Muscle layer of duodenum (tissue), 2 donors: ENCODE data around the gene CNTN5.

ENCODE experiments used
- H3K27ac ChIP-seq: one replicate; pipeline ENCODE4 v1.7.0; 2013; ENCODE audit warnings: mild to moderate bottlenecking, low read length
- H3K27me3 ChIP-seq: one replicate; pipeline ENCODE4 v1.7.0; 2013; ENCODE audit warnings: low read depth, mild to moderate bottlenecking, control low read depth, low read length
- H3K36me3 ChIP-seq, 2 donors: one replicate each; pipeline ENCODE4 v1.7.0; 2013; ENCODE audit warnings: low read length in 2 of 2, control low read depth in 1 of 2, mild to moderate bottlenecking in 1 of 2; ENCODE audit not compliant: insufficient read depth in 2 of 2, control insufficient read depth in 1 of 2
- H3K4me1 ChIP-seq, 2 donors: one replicate each; pipeline ENCODE4 v1.7.0; 2013; ENCODE audit warnings: low read length in 2 of 2, mild to moderate bottlenecking in 2 of 2, control low read depth in 1 of 2, moderate library complexity in 1 of 2; ENCODE audit not compliant: insufficient read depth in 2 of 2, control insufficient read depth in 1 of 2
- H3K4me3 ChIP-seq, 2 donors: one replicate each; pipeline ENCODE4 v1.7.0; 2013; ENCODE audit warnings: low read length in 2 of 2, low read depth in 1 of 2, mild to moderate bottlenecking in 1 of 2
- H3K9me3 ChIP-seq, 2 donors: one replicate each; pipeline ENCODE4 v1.7.0; 2013; ENCODE audit warnings: low read length in 2 of 2, control low read depth in 1 of 2, mild to moderate bottlenecking in 1 of 2; ENCODE audit not compliant: control insufficient read depth in 1 of 2
- donor health status: healthy.

CNTN5 gene

GRCh38 chr11:100182927-100183326 is 1162.2 kb downstream of the CNTN5 start:
- Histone ChIP-seq H3K4me1 (no peaks in the 10 kb centered on the region), H3K36me3 (no peaks in the 10 kb centered on the region), H3K4me3 (no peak overlapping the region), H3K27ac (no peak overlapping the region), H3K9me3 (no peaks in the 10 kb centered on the region), H3K27me3 (no peaks in the 10 kb centered on the region)

- no peak overlapping the region for H3K27ac ChIP-seq
- H3K27me3 ChIP-seq: no peaks in the 10 kb centered on the region
- H3K4me3 ChIP-seq: no peak overlapping the region
- H3K36me3 ChIP-seq: no peaks in the 10 kb centered on the region
- H3K9me3 ChIP-seq: no peaks in the 10 kb centered on the region
- no peaks in the 10 kb centered on the region for H3K4me1 ChIP-seq
Observed at GRCh38 chr11:100185588-100185987, 1164.8 kb downstream of the CNTN5 start.

- Histone ChIP-seq H3K4me3 (no peak overlapping the region), H3K27ac (no peak overlapping the region), H3K4me1 (no peaks in the 10 kb centered on the region), H3K27me3 (no peaks in the 10 kb centered on the region), H3K36me3 (no peaks in the 10 kb centered on the region), H3K9me3 (no peaks in the 10 kb centered on the region)
Observed at GRCh38 chr11:100188137-100188783, 1167.5 kb downstream of the CNTN5 start.

DNA sequence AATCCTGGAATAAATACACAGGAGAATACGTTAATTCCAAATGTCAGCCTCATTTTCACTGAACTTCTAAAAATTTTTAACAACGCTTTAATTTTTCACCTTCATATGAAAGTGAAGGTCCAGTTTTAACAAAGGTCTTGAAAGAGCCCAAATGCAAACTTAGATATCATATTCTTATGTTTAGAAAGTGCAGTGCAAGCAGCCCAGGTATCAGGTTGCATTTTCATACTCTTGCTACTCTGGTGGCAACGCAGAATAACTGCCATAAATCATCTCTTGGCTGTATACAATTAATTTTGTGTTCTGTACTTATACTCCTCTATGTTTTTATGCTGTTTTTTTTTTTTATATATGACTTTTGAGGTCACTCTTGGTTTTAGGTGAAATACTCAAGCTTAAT is 1169.6 kb downstream of the CNTN5 start:
- Histone ChIP-seq H3K4me1 (no peaks in the 10 kb centered on the region), H3K36me3 (no peaks in the 10 kb centered on the region), H3K4me3 (no peak overlapping the region), H3K27me3 (no peaks in the 10 kb centered on the region), H3K9me3 (no peaks in the 10 kb centered on the region), H3K27ac (no peak overlapping the region)

DNA sequence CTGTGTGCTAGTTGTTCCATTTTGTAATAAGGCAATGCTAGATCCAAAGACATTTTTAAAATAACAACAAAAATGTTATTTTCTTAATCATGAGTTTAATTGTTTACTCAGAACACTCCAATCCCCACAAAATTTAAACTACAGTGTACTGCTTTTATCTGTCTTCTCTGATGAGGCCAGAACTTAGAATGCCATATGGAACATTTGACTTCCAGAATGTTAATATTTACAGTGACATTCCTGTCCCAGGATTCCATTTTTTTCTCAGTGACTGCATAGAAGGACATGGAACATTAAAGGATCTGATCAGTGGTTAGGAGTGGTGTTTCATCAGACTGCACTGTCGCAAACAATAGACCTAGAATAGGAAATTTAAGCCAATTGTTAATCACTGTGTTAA is 1171.4 kb downstream of the CNTN5 start:
- Histone ChIP-seq H3K27me3 (no peaks in the 10 kb centered on the region), H3K27ac (no peak overlapping the region), H3K4me3 (no peak overlapping the region), H3K9me3 (no peaks in the 10 kb centered on the region), H3K36me3 (no peaks in the 10 kb centered on the region), H3K4me1 (no peaks in the 10 kb centered on the region)

- no peak overlapping the region for H3K27ac ChIP-seq
- H3K36me3 ChIP-seq: no peaks in the 10 kb centered on the region
- no peaks in the 10 kb centered on the region for H3K9me3 ChIP-seq
- no peaks in the 10 kb centered on the region for H3K27me3 ChIP-seq
- no peak overlapping the region for H3K4me3 ChIP-seq
- H3K4me1 ChIP-seq: no peaks in the 10 kb centered on the region
Observed at GRCh38 chr11:100203789-100204188, 1183.0 kb downstream of the CNTN5 start.

DNA sequence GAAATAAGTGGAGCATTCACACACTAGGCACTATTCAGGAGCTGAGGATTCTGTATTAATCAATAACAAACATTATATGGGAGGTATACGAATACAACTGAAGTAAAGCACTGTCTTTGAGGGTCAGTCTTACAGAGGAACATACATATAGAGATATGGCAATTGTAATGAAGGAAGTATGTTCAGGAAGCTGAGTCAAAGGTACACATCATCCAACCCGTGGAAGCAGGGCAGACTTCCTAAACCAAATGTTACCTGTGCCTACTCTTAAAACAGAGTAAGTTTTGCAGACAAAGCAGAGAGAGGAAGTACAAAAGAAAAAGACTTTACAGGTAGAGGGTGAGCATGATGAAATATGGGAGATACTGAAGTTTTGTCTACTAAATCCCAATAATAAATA is 1185.2 kb downstream of the CNTN5 start:
- Histone ChIP-seq H3K27ac (no peak overlapping the region), H3K27me3 (no peaks in the 10 kb centered on the region), H3K9me3 (no peaks in the 10 kb centered on the region), H3K4me3 (no peak overlapping the region), H3K4me1 (no peaks in the 10 kb centered on the region), H3K36me3 (no peaks in the 10 kb centered on the region)

DNA sequence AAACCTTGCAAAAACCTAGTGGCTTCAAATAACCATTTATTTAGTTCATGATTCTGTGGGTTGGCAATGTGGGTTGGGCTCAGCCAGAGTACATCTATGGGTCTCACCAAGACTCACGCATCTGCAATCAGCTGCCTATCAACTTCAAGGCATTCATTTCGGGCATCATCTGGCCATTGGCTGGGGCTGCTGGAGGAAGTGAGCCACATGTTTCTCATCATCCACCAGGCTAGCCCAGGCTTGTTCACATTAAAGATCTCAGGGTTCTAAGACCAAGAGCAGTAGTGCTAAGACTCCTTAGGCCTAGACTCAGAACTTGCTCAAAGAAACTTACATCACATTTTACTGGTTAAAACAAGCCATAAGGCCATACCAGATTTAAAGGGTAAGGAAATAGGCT is 1187.5 kb downstream of the CNTN5 start:
- no peaks in the 10 kb centered on the region for H3K9me3 ChIP-seq
- H3K27me3 ChIP-seq: no peaks in the 10 kb centered on the region
- no peaks in the 10 kb centered on the region for H3K36me3 ChIP-seq
- no peaks in the 10 kb centered on the region for H3K4me1 ChIP-seq
- no peak overlapping the region for H3K27ac ChIP-seq
- H3K4me3 ChIP-seq: no peak overlapping the region

- H3K27me3 ChIP-seq: no peaks in the 10 kb centered on the region
- H3K4me1 ChIP-seq: no peaks in the 10 kb centered on the region
- no peak overlapping the region for H3K27ac ChIP-seq
- no peak overlapping the region for H3K4me3 ChIP-seq
- H3K9me3 ChIP-seq: no peaks in the 10 kb centered on the region
- H3K36me3 ChIP-seq: no peaks in the 10 kb centered on the region
Observed at GRCh38 chr11:100214791-100215190, 1194.0 kb downstream of the CNTN5 start.

GRCh38 chr11:100220801-100221200 is 1200.1 kb downstream of the CNTN5 start:
- no peaks in the 10 kb centered on the region for H3K9me3 ChIP-seq
- H3K4me1 ChIP-seq: peaks cover 0 to 4% of the 10 kb centered on the region in 2 donors
- no peaks in the 10 kb centered on the region for H3K36me3 ChIP-seq
- no peak overlapping the region for H3K27ac ChIP-seq
- H3K4me3 ChIP-seq: no peak overlapping the region
- no peaks in the 10 kb centered on the region for H3K27me3 ChIP-seq

DNA sequence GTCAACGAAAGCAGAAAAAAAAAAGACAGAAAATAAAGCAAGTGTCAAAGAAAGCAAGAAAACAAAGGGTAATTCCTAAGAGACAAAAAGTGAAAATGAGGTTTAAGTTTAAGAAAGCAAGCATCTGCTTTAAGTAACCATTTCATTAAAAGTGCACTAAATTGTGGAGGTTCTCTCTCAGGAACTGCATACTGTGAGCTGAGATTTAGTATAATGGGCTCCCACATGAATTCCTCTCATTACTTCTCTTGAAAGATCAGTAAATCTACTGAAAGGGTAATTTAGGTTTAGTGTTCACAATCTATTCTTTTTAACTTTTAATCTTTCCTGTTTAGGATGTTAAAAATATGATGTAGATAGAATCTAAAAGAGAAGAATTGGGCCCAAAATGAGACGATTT is 1201.0 kb downstream of the CNTN5 start:
- Histone ChIP-seq H3K27me3 (no peaks in the 10 kb centered on the region), H3K4me1 (peaks cover 0 to 4% of the 10 kb centered on the region in 2 donors), H3K9me3 (no peaks in the 10 kb centered on the region), H3K27ac (no peak overlapping the region), H3K4me3 (no peak overlapping the region), H3K36me3 (no peaks in the 10 kb centered on the region)

DNA sequence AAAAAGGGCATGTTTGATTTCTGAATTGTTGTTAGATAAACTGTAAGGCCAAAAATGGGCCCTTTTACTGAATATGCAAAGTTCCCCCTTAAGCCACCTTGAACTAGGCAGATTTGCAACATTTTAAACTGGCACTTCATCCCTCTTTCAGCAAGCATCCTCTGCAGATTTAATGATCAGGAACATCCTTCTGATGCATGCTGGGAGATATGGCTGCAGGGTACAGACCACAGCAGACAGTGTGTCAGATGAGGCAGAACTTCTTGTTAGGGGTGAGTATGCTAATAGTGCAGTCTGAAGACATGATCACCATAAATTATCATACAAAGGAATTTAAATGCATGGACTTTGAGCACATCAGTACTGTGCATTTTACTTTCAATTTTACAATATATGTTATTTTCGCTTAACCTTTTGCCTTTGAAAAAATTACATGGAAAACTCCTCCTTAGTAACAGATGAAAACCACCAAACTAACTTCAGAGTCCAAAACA is 1203.8 kb downstream of the CNTN5 start:
- H3K27me3 ChIP-seq: no peaks in the 10 kb centered on the region
- H3K4me1 ChIP-seq: peaks cover 0 to 4% of the 10 kb centered on the region in 2 donors
- no peak overlapping the region for H3K4me3 ChIP-seq
- no peak overlapping the region for H3K27ac ChIP-seq
- no peaks in the 10 kb centered on the region for H3K9me3 ChIP-seq
- H3K36me3 ChIP-seq: no peaks in the 10 kb centered on the region
